Measurements from ENCODE around the gene MS4A5.
"Not testable (repeated sequence)": the region's sequence is repeated elsewhere in the genome, so short reads cannot be mapped to it uniquely, and the experiment has no call there.

MS4A5 gene

GRCh38 chr11:60431251-60431650, 1.9 kb downstream of the MS4A5 start:
- POLR2A ChIA-PET = no interaction called here
- CTCF ChIA-PET = no interaction called here
- TF ChIP-seq ARNT (IDR thresholded peaks at IDR 0.05) = no peak
- TF ChIP-seq ELF4 (IDR thresholded peaks at IDR 0.05) = no peak
- no peak for TF ChIP-seq L3MBTL2 (conservative IDR thresholded peaks at IDR 0.05)
- no peak for TF ChIP-seq HDGF (IDR thresholded peaks at IDR 0.05; ENCODE audit: borderline replicate concordance)
- no peak for TF ChIP-seq ZNF384 (IDR thresholded peaks at IDR 0.05)
- TF ChIP-seq FOXA1 (IDR thresholded peaks at IDR 0.05) = no peak
- TF ChIP-seq FOXK2 (IDR thresholded peaks at IDR 0.05) = no peak
- no peak for TF ChIP-seq TARDBP (IDR thresholded peaks at IDR 0.05)
- DNase-seq (ENCODE audit: extremely low spot score) = no peak

- CTCF ChIA-PET = no interaction called here
Measured at GRCh38 chr11:60433401-60433800, 4.0 kb downstream of the MS4A5 start.

GRCh38 chr11:60447070-60447469, 17.7 kb downstream of the MS4A5 start:
- TF ChIP-seq SP1 (IDR thresholded peaks at IDR 0.05) (no peak), LEF1 (IDR thresholded peaks at IDR 0.05; ENCODE audit: borderline replicate concordance) (no peak), ELF4 (IDR thresholded peaks at IDR 0.05) (no peak), CTBP1 (IDR thresholded peaks at IDR 0.05; ENCODE audit: borderline replicate concordance) (no peak), FOXM1 (IDR thresholded peaks at IDR 0.05; ENCODE audit: borderline replicate concordance) (no peak)
- no peak for DNase-seq (ENCODE audit: extremely low spot score)
- CTCF ChIA-PET = no interaction called here
- POLR2A ChIA-PET = no interaction called here

More at GRCh38 chr11:60433401-60433800, 4.0 kb downstream of the MS4A5 start:
- POLR2A ChIA-PET = no interaction called here
- TF ChIP-seq TARDBP (IDR thresholded peaks at IDR 0.05) = no peak
- TF ChIP-seq PKNOX1 (IDR thresholded peaks at IDR 0.05) = no peak
- no peak for TF ChIP-seq FOXM1 (IDR thresholded peaks at IDR 0.05; ENCODE audit: borderline replicate concordance)
- TF ChIP-seq ZNF384 (IDR thresholded peaks at IDR 0.05) = no peak
- TF ChIP-seq CTBP1 (IDR thresholded peaks at IDR 0.05; ENCODE audit: borderline replicate concordance) = no peak
- TF ChIP-seq FOXK2 (IDR thresholded peaks at IDR 0.05) = no peak
- TF ChIP-seq NFRKB (IDR thresholded peaks at IDR 0.05) = no peak
- no peak for TF ChIP-seq FOXA1 (IDR thresholded peaks at IDR 0.05)
- TF ChIP-seq SUZ12 (IDR thresholded peaks at IDR 0.05) = no peak
- no peak for TF ChIP-seq LEF1 (IDR thresholded peaks at IDR 0.05; ENCODE audit: borderline replicate concordance)
- no peak for TF ChIP-seq BHLHE40 (IDR thresholded peaks at IDR 0.05; ENCODE audit: borderline replicate concordance)
- TF ChIP-seq L3MBTL2 (conservative IDR thresholded peaks at IDR 0.05) = no peak
- no peak for TF ChIP-seq SP1 (IDR thresholded peaks at IDR 0.05)
- DNase-seq (ENCODE audit: extremely low spot score) = no peak

- DNase-seq (ENCODE audit: extremely low spot score) = no peak
- ChIA-PET POLR2A (no interaction called here), CTCF (no interaction called here)
- no peak for TF ChIP-seq CTBP1 (IDR thresholded peaks at IDR 0.05; ENCODE audit: borderline replicate concordance)
- no peak for TF ChIP-seq SUZ12 (IDR thresholded peaks at IDR 0.05)
- no peak for TF ChIP-seq TARDBP (IDR thresholded peaks at IDR 0.05)
- no peak for TF ChIP-seq PKNOX1 (IDR thresholded peaks at IDR 0.05)
- TF ChIP-seq SP1 (IDR thresholded peaks at IDR 0.05) = no peak
Measured at GRCh38 chr11:60447846-60448245, 18.5 kb downstream of the MS4A5 start.

GRCh38 chr11:60451185-60451584, 21.8 kb downstream of the MS4A5 start:
- POLR2A ChIA-PET; DNase-seq (ENCODE audit: extremely low spot score); CTCF ChIA-PET: not testable (repeated sequence)

GRCh38 chr11:60454212-60454611, 24.8 kb downstream of the MS4A5 start:
- no peak for DNase-seq (ENCODE audit: extremely low spot score)
- TF ChIP-seq PKNOX1 (IDR thresholded peaks at IDR 0.05) (no peak), HDGF (IDR thresholded peaks at IDR 0.05; ENCODE audit: borderline replicate concordance) (no peak), BHLHE40 (IDR thresholded peaks at IDR 0.05; ENCODE audit: borderline replicate concordance) (no peak), ELF4 (IDR thresholded peaks at IDR 0.05) (no peak), NFRKB (IDR thresholded peaks at IDR 0.05) (no peak), L3MBTL2 (conservative IDR thresholded peaks at IDR 0.05) (no peak), FOXK2 (IDR thresholded peaks at IDR 0.05) (no peak), CTBP1 (IDR thresholded peaks at IDR 0.05; ENCODE audit: borderline replicate concordance) (no peak), SUZ12 (IDR thresholded peaks at IDR 0.05) (no peak), ZNF384 (IDR thresholded peaks at IDR 0.05) (no peak), LEF1 (IDR thresholded peaks at IDR 0.05; ENCODE audit: borderline replicate concordance) (no peak), FOXA1 (IDR thresholded peaks at IDR 0.05) (no peak), SP1 (IDR thresholded peaks at IDR 0.05) (no peak)
- POLR2A ChIA-PET = no interaction called here
- CTCF ChIA-PET = no interaction called here

- CTCF ChIA-PET = no interaction called here
- no peak for DNase-seq (ENCODE audit: extremely low spot score)
- TF ChIP-seq FOXM1 (IDR thresholded peaks at IDR 0.05; ENCODE audit: borderline replicate concordance) (no peak), PKNOX1 (IDR thresholded peaks at IDR 0.05) (no peak), FOXA1 (IDR thresholded peaks at IDR 0.05) (no peak), LEF1 (IDR thresholded peaks at IDR 0.05; ENCODE audit: borderline replicate concordance) (no peak), ELF4 (IDR thresholded peaks at IDR 0.05) (no peak), CTBP1 (IDR thresholded peaks at IDR 0.05; ENCODE audit: borderline replicate concordance) (no peak), FOXK2 (IDR thresholded peaks at IDR 0.05) (no peak), BHLHE40 (IDR thresholded peaks at IDR 0.05; ENCODE audit: borderline replicate concordance) (no peak), L3MBTL2 (conservative IDR thresholded peaks at IDR 0.05) (no peak), NFRKB (IDR thresholded peaks at IDR 0.05) (no peak), ARNT (IDR thresholded peaks at IDR 0.05) (no peak)
- POLR2A ChIA-PET = no interaction called here
Measured at GRCh38 chr11:60455531-60456042, 26.2 kb downstream of the MS4A5 start, which contains the start of gene MS4A1. MS4A1 (plus strand) TSS chr11:60455847; CDS start chr11:60462375, 6,528 bp downstream.
